Measurements from ENCODE around the gene AQP12B. TPM values are rescaled to one million over a fixed set of nuclear protein-coding genes. Genes with fewer than 3 reads are reported as not detected.

The AQP12B gene
- total and polyA plus RNA-seq, 10 of the 15 experiments (the other 5 are each of a cell fraction or from before 2014, with no cell fraction given), result not detected

DNA sequence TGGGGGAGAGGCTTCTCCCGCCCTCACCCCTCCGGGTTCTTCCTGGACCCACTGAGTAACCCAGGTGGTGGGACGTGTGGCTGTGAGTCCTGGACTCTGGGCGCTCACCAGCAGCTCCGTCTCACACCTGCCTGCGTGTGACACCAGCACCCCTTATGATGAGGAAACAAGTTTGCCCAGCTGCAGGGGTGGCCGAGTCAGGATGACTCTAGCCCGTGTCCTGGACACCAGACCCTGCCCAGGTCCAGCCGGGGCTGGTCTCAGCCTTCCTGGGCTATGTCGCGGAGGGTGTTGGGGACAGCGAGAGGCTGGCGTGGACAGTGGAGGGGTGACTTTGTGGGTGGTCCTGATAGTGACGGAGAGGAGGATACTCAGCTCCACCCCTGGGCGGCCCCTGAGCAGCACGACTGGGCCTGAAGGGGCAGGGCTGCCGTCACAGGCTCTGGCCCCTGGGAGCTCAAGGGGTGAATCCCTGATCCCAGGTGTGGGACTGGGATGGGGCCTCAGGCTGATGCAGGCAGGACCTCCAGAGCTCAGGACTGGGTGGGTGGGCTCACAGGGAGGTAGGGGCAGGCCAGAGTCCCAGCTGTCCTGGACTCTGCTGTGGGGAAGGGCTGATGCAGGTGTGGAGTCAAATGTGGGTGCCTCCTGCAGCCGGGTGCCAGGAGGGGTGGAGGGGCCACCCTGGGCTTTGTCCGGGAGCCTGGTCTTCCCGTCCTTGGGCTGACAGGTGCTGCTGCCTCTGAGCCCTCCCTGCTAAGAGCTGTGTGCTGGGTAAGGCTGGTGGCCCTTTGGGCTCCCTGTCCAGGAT, 53.7 kb downstream of the AQP12B start:
- in situ Hi-C loops (cut with MboI), result no loop called here
- H4K20me1 ChIP-seq (ENCODE audit: control insufficient read depth, insufficient read depth), result no peaks in the 10 kb centered on the region
- ATAC-seq, result no peak
- WGBS (ENCODE audit: insufficient coverage, insufficient replicate concordance, low lambda C conversion rate, missing lambda C conversion rate), result 82% methylated on average over 19 of the region's 20 CpGs
- DNase-seq (ENCODE audit: low read depth, low spot score), result no peak
- no peak for TF ChIP-seq CEBPB (IDR thresholded peaks at IDR 0.05; ENCODE audit: borderline replicate concordance in 1 of 2, low read depth in 2 of 2, low read length in 2 of 2)
- no peak for TF ChIP-seq SREBF1 (IDR thresholded peaks at IDR 0.05; ENCODE audit: low read length)
- no peak for TF ChIP-seq TCF3 (IDR thresholded peaks at IDR 0.05; ENCODE audit: borderline replicate concordance, insufficient read depth, low read depth, low read length)
- no peak for TF ChIP-seq CREB1 (IDR thresholded peaks at IDR 0.05; ENCODE audit: low read depth)
- no peak for TF ChIP-seq NFIC (IDR thresholded peaks at IDR 0.05; ENCODE audit: low read depth, low read length)
- TF ChIP-seq SUZ12 (IDR thresholded peaks at IDR 0.05; ENCODE audit: unreplicated experiment), result no peak
- TF ChIP-seq TARDBP (IDR thresholded peaks at IDR 0.05; ENCODE audit: borderline replicate concordance), result no peak
- no peak for TF ChIP-seq CUX1 (IDR thresholded peaks at IDR 0.05; ENCODE audit: insufficient replicate concordance, low read depth, low read length)
- TF ChIP-seq PML (IDR thresholded peaks at IDR 0.05; ENCODE audit: low read length), result no peak
- no peak for TF ChIP-seq PAX8 (IDR thresholded peaks at IDR 0.05)
- no peak for TF ChIP-seq CBX5 (IDR thresholded peaks at IDR 0.05; ENCODE audit: low read depth)
- TF ChIP-seq WRNIP1 (IDR thresholded peaks at IDR 0.05; ENCODE audit: borderline replicate concordance, low read depth, low read length), result no peak
- H3K27me3 ChIP-seq (replicated peaks in 1 of 2; ENCODE audit: control insufficient read depth in 2 of 2, insufficient read depth in 2 of 2, low read length in 1 of 2), result no peaks in the 10 kb centered on the region
- BruUV-seq (replicated peaks), result no TSS peak
- no peak for FAIRE-seq
- H3K9me3 ChIP-seq (replicated peaks; ENCODE audit: control insufficient read depth, insufficient read depth, low read length), result peaks cover 2% of the 10 kb centered on the region; the same call in 1 of the 3 replicates
- intact Hi-C loops (cut with micrococcal nuclease; ENCODE audit: unreplicated experiment), result no loop called here
- POLR2A ChIA-PET, result no interaction called here
- SMC1A ChIA-PET (ENCODE audit: uncharacterized antibody, unreplicated experiment), result no interaction called here
- H3K4me3 ChIP-seq, result no peak overlapping the region
- H3K9ac ChIP-seq (ENCODE audit: control insufficient read depth, insufficient read depth, low read length), result no peak overlapping the region
- CTCF ChIA-PET, result interaction anchor here (1.0 kb wide), 1 partner anchor 115 kb away, joined by 3 read pairs; no protein-coding TSS in a partner anchor
- no peaks in the 10 kb centered on the region for H3K36me3 ChIP-seq (ENCODE audit: control insufficient read depth in 2 of 2, insufficient read depth in 2 of 2, low read length in 1 of 2)
- RAD21 ChIA-PET (ENCODE audit: unreplicated experiment), result interaction anchor here (1.7 kb wide), 1 partner anchor 115 kb away, joined by 8 read pairs; no protein-coding TSS in a partner anchor
- peaks cover 19% of the 10 kb centered on the region for H3K4me1 ChIP-seq (ENCODE audit: control insufficient read depth, insufficient read depth, low read length)
- H2AFZ ChIP-seq (ENCODE audit: control insufficient read depth, low read depth, low read length), result no peak overlapping the region
- H3K79me2 ChIP-seq (ENCODE audit: control insufficient read depth, insufficient read depth, low read length), result no peaks in the 10 kb centered on the region
- no peak overlapping the region for H3K4me2 ChIP-seq (ENCODE audit: control insufficient read depth, insufficient read depth)
- H3K27ac ChIP-seq (ENCODE audit: control insufficient read depth, insufficient read depth), result no peak overlapping the region
